Mesendoderm (in vitro differentiated cells): ENCODE measurements around the gene FLYWCH1.

ENCODE experiments used
- DNase-seq: peaks from one replicate; pipeline ENCODE4 v3.0.0; 2013
- H2AK5ac ChIP-seq: 2 replicates; pipeline ENCODE4 v1.6.1; 2013; ENCODE audit warnings: low read length, inconsistent platforms
- H2BK120ac ChIP-seq: 2 replicates; pipeline ENCODE4 v1.6.1; 2013; ENCODE audit warnings: low read depth, mild to moderate bottlenecking, low read length, moderate library complexity, mixed read lengths
- H2BK15ac ChIP-seq: replicated peaks from 2 replicates; pipeline ENCODE4 v1.6.1; 2013; ENCODE audit warnings: low read depth, mild to moderate bottlenecking, moderate library complexity
- H2BK5ac ChIP-seq: 2 replicates; pipeline ENCODE4 v1.6.1; 2013; ENCODE audit warnings: low read length, inconsistent platforms
- H3K18ac ChIP-seq: 2 replicates; pipeline ENCODE4 v1.6.1; 2013; ENCODE audit warnings: mild to moderate bottlenecking, low read length, mixed read lengths
- H3K23ac ChIP-seq: one replicate; pipeline ENCODE4 v1.6.1; 2013; ENCODE audit warnings: low read length
- H3K27ac ChIP-seq: 2 replicates; pipeline ENCODE4 v1.5.1; 2013; ENCODE audit warnings: low read depth, mild to moderate bottlenecking, inconsistent platforms, low read length, moderate library complexity
- H3K27me3 ChIP-seq: 2 replicates; pipeline ENCODE4 v1.6.1; 2013; ENCODE audit warnings: low read length, control low read depth, mild to moderate bottlenecking, inconsistent platforms; ENCODE audit not compliant: insufficient read depth, poor library complexity
- H3K36me3 ChIP-seq: 2 replicates; pipeline ENCODE4 v1.6.1; 2013; ENCODE audit warnings: low read length, inconsistent platforms; ENCODE audit not compliant: control insufficient read depth, insufficient read depth
- H3K4ac ChIP-seq: one replicate; pipeline ENCODE4 v1.6.1; 2013; ENCODE audit warnings: low read depth, mild to moderate bottlenecking, low read length, moderate library complexity
- H3K4me1 ChIP-seq: 2 replicates; pipeline ENCODE4 v1.6.1; 2013; ENCODE audit warnings: low read depth, low read length, inconsistent platforms; ENCODE audit not compliant: control insufficient read depth
- H3K4me2 ChIP-seq: 2 replicates; pipeline ENCODE4 v1.6.1; 2013; ENCODE audit warnings: low read length
- H3K4me3 ChIP-seq: 2 replicates; pipeline ENCODE4 v1.5.1; 2013; ENCODE audit warnings: mild to moderate bottlenecking, low read length
- H3K56ac ChIP-seq: one replicate; pipeline ENCODE4 v1.6.1; 2013; ENCODE audit warnings: low read length
- H3K79me1 ChIP-seq: 2 replicates; pipeline ENCODE4 v1.6.1; 2013; ENCODE audit warnings: low read length, inconsistent platforms
- H3K79me2 ChIP-seq: 2 replicates; pipeline ENCODE4 v1.6.1; 2013; ENCODE audit warnings: mild to moderate bottlenecking, low read length; ENCODE audit not compliant: control insufficient read depth, insufficient read depth
- H3K9ac ChIP-seq: 2 replicates; pipeline ENCODE4 v1.6.1; 2013; ENCODE audit warnings: low read length, inconsistent platforms
- H4K5ac ChIP-seq: one replicate; pipeline ENCODE4 v1.6.1; 2013; ENCODE audit warnings: low read length
- H4K8ac ChIP-seq: one replicate; pipeline ENCODE4 v1.6.1; 2013; ENCODE audit warnings: low read depth, mild to moderate bottlenecking, control low read depth, low read length, moderate library complexity
- WGBS: extraction: QIAGEN DNeasy Blood & Tissue Kit; methylation state at CpG from one replicate; pipeline ENCODE4 v1.1.7; 2013; ENCODE audit warnings: low lambda C conversion rate, missing lambda C conversion rate; ENCODE audit not compliant: insufficient coverage; ENCODE audit errors: extremely low coverage; 5-methylcytosine and 5-hydroxymethylcytosine counted together

FLYWCH1 gene

DNA sequence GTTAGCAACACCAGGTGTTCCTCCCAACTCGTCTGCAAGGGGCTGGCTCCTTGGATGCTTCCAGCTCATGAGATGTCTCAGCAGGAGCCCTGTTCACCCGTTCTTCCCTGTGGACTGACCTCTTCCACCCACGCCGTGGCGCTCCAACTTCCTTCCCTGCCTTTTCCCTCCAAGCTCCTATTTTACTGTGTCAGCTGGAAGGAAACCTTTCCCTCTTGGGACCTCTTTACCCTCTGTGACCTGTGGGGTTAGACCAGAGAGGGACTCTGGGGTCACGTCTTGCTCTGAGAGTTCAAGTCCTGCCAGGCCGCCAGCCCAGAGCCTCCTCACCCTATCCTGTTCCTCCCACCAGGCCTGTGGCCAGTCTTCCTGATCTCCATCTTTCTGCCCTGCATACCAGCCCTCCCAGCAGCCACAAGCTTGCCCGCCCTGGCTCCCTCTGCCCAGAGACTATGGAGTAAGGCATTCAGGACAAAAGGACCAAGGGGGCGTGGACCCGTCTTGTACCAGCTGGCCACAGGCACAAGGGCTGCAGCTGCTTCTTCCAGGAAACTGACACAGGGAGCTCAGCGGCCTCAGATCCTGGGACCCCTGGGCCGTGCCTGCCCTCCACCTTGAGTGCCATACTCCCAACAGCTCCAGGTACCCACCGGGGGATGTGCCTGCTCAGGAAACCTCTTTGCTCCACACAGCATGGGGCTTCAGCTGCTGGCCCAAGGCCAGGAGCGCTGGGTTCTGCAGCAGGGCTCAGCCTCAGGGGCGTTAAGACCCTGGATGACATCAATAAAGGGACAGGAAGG lies 60.5 kb downstream of the FLYWCH1 start:
- DNase-seq: no peak
- no CpG with 5 or more reads among the region's 15 CpGs for WGBS
- Histone ChIP-seq H3K27ac (no peak overlapping the region), H3K4ac (no peak overlapping the region), H3K4me1 (no peaks in the 10 kb centered on the region), H2BK120ac (no peak overlapping the region), H4K8ac (no peak overlapping the region), H3K79me1 (peaks cover 4% of the 10 kb centered on the region), H3K4me3 (no peak overlapping the region), H3K23ac (no peak overlapping the region), H4K5ac (no peak overlapping the region), H2AK5ac (no peak overlapping the region), H3K36me3 (peaks cover 7% of the 10 kb centered on the region), H3K27me3 (no peaks in the 10 kb centered on the region), H3K9ac (no peak overlapping the region), H3K79me2 (peaks cover 4% of the 10 kb centered on the region), H3K56ac (no peak overlapping the region), H2BK5ac (no peak overlapping the region), H2BK15ac (no peak overlapping the region), H3K4me2 (no peak overlapping the region), H3K18ac (no peak overlapping the region)

DNA sequence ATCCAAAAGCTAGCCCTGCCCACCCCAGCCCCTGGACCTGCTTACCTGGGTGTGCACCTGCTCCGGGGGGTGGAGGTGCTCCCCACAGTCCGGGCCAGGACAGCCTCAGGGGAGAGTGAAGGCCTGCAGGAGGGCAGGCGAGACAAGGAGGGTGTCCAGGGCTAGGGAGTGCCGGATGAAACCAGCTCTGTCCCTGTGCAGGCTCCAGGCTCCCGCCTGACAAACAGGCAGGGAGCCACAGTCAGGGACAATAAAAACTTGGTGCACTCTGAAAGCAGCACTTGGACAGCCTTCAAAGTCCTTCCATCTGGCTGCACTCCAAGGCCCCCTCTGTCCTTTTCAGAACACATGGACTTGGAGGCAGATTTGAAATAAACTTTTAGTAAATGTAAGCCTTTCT lies 61.4 kb downstream of the FLYWCH1 start:
- H2BK5ac ChIP-seq: no peak overlapping the region
- H3K18ac ChIP-seq: no peak overlapping the region
- no peak overlapping the region for H3K27ac ChIP-seq
- H3K79me1 ChIP-seq: peaks cover 7% of the 10 kb centered on the region
- H3K4me3 ChIP-seq: no peak overlapping the region
- no peak overlapping the region for H2AK5ac ChIP-seq
- no peak overlapping the region for H3K4me2 ChIP-seq
- H3K4ac ChIP-seq: no peak overlapping the region
- WGBS: no CpG with 5 or more reads among the region's 5 CpGs
- H2BK120ac ChIP-seq: no peak overlapping the region
- H3K56ac ChIP-seq: no peak overlapping the region
- DNase-seq: no peak
- H2BK15ac ChIP-seq: no peak overlapping the region
- H3K36me3 ChIP-seq: peaks cover 10% of the 10 kb centered on the region
- H4K8ac ChIP-seq: no peak overlapping the region
- H3K9ac ChIP-seq: no peak overlapping the region
- H3K23ac ChIP-seq: no peak overlapping the region
- H3K79me2 ChIP-seq: peaks cover 6% of the 10 kb centered on the region
- no peaks in the 10 kb centered on the region for H3K27me3 ChIP-seq
- no peaks in the 10 kb centered on the region for H3K4me1 ChIP-seq
- H4K5ac ChIP-seq: no peak overlapping the region

DNA sequence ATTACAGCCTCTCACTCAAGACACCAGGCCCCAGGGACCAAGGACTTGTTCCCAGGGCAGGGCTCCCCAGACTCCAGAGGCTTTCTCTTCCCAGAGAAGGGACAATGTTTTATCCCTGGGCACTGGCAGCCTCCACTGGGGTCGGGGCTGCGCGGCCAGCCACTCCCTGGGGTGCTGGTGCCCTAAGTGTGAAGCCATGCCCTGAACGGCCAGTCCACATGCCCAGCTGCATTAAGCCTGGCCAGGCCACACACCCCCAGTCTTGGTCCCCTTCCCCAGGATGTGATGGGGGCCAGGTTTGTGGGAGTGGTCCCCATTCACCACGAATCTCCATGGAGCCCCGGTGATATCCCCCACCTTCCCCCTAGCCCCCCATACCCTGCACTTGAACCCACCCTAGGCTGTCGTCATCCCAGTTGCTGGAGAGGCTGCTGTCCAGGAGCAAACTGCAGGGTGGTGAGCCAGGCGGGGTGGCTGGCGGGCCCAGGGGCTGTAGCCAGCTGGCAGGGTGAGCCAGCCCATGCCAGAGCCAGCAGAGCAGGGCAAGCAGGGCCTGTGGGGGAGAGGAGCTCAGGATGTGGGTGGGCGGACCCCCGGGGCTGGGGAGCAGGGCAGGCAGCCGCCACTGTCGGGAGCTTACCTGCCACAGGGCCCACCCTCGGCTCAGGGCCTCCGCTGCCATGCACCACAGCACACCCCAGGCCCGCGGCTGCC lies 62.0 kb downstream of the FLYWCH1 start:
- H3K4ac ChIP-seq: no peak overlapping the region
- H3K56ac ChIP-seq: no peak overlapping the region
- no peaks in the 10 kb centered on the region for H3K27me3 ChIP-seq
- peaks cover 10% of the 10 kb centered on the region for H3K36me3 ChIP-seq
- H3K4me2 ChIP-seq: no peak overlapping the region
- H2BK15ac ChIP-seq: no peak overlapping the region
- H3K79me2 ChIP-seq: peaks cover 8% of the 10 kb centered on the region
- no peaks in the 10 kb centered on the region for H3K4me1 ChIP-seq
- no peak overlapping the region for H4K8ac ChIP-seq
- no peak overlapping the region for H3K4me3 ChIP-seq
- H4K5ac ChIP-seq: no peak overlapping the region
- H3K9ac ChIP-seq: no peak overlapping the region
- no peak overlapping the region for H3K18ac ChIP-seq
- H3K79me1 ChIP-seq: peaks cover 9% of the 10 kb centered on the region
- H2BK5ac ChIP-seq: no peak overlapping the region
- WGBS: no CpG with 5 or more reads among the region's 17 CpGs
- no peak overlapping the region for H3K27ac ChIP-seq
- no peak for DNase-seq
- H2AK5ac ChIP-seq: no peak overlapping the region
- H3K23ac ChIP-seq: no peak overlapping the region
- H2BK120ac ChIP-seq: no peak overlapping the region

DNA sequence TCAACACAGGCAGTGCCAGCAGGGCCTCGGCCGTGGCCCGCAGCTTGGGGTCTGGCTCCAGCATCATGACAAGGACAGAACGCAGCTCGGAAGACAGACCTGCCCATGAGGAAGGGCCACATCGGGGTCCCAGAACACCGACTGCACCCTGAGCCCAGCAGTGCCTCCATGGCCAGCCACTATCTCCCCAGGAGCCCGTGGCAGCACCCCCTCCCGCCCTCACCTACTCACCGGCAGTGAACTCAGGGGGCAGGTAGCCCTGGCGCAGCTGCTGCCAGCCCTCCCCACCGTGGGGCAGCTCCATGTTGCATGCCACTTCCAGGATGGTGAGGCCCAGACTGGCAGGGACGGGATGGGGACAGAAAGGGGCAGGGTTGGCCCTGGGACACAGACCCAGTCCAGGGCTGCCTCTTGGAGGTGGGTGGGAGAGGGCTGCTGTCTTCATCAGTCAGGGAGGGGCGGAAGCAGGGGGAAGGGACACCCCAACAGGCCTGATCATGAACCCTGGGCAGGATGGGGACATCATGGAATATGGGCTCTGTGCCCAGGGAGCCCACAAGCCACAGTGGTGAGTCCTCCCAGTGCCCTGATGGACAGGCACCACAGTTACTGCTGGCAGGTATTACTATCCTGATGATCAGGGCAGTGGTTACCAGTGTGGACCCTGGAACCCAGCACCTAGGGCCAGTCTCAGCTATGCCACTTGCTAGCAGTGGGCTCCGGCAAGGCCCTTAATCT lies 62.8 kb downstream of the FLYWCH1 start:
- no peak overlapping the region for H3K56ac ChIP-seq

DNA sequence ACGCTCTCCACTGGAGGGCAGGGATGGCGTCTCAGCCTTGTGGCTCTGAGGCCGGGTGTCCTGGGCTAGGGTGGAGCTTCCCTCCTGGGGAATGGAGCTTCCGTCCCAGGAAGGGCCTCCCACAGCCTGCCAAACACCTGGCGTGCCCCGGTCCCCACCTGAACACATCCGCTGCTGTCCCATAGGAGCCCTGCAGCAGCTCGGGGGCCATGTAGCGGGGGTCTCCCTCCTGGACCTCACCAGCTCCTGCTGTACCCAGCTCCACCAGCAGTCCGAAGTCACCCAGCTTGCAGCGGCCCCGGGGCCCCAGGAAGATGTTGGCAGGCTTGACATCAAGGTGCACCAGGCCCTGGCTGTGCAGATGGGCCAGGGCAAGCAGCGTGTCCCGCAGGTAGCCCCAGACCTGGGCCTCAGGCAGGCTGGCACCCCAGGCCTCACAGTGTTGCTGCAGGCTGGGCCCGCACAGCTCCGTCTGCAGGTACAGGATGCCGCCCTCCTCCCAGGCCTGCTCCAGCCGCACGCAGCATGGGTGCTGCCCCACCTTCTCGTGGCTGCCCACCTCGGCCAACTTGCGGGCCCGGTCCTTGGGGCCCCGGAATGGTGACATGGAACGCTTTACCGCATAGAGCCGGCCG lies 63.5 kb downstream of the FLYWCH1 start:
- Histone ChIP-seq H3K4me3 (no peak overlapping the region), H3K4me2 (no peak overlapping the region), H2BK5ac (no peak overlapping the region), H3K27ac (no peak overlapping the region), H3K23ac (no peak overlapping the region), H2AK5ac (no peak overlapping the region), H4K8ac (no peak overlapping the region), H3K4me1 (no peaks in the 10 kb centered on the region), H3K4ac (no peak overlapping the region), H3K27me3 (no peaks in the 10 kb centered on the region), H3K36me3 (peaks cover 10% of the 10 kb centered on the region), H3K18ac (no peak overlapping the region), H2BK120ac (no peak overlapping the region), H2BK15ac (no peak overlapping the region), H3K9ac (no peak overlapping the region), H4K5ac (no peak overlapping the region), H3K79me2 (peaks cover 15% of the 10 kb centered on the region), H3K56ac (no peak overlapping the region), H3K79me1 (peaks cover 15% of the 10 kb centered on the region)
- no CpG with 5 or more reads among the region's 28 CpGs for WGBS
- DNase-seq: no peak

More for the DNA sequence above, 62.8 kb downstream of the FLYWCH1 start:
- Histone ChIP-seq H3K79me1 (peaks cover 12% of the 10 kb centered on the region), H3K27ac (no peak overlapping the region), H2BK15ac (no peak overlapping the region), H3K9ac (no peak overlapping the region), H3K23ac (no peak overlapping the region), H3K27me3 (no peaks in the 10 kb centered on the region), H3K4ac (no peak overlapping the region), H2BK5ac (no peak overlapping the region), H3K18ac (no peak overlapping the region), H3K4me2 (no peak overlapping the region), H3K36me3 (peaks cover 10% of the 10 kb centered on the region), H3K4me1 (no peaks in the 10 kb centered on the region), H2AK5ac (no peak overlapping the region), H3K4me3 (no peak overlapping the region), H3K79me2 (peaks cover 11% of the 10 kb centered on the region), H4K8ac (no peak overlapping the region), H4K5ac (no peak overlapping the region), H2BK120ac (no peak overlapping the region)
- no CpG with 5 or more reads among the region's 15 CpGs for WGBS
- DNase-seq: no peak
